Endothelial cell of umbilical vein (primary cell): ENCODE data around the gene CD200R1. TPM values are rescaled to one million over a fixed set of nuclear protein-coding genes. Genes with fewer than 3 reads are reported as not detected.

Source experiments
- BruUV-seq: library from RNA; stranded (reverse); fragments of 400-500 nt; replicated peaks from 2 replicates; lab custom pipeline; 2021; lab: Mats Ljungman, UMichigan
- CTCF ChIA-PET: fragments of 300-600, 350-600 bp; sonication (Branson Sonifier 250); formaldehyde crosslinking; loops from one replicate; lab custom pipeline; 2021; ENCODE audit warnings: antibody characterized with exemption, inconsistent platforms; lab: Charles Lee
- POLR2A ChIA-PET: fragments of 300-600, 350-600 bp; sonication (Branson Sonifier 250); formaldehyde crosslinking; loops from one replicate; lab custom pipeline; 2021; ENCODE audit warnings: antibody characterized with exemption, inconsistent platforms; lab: Charles Lee
- DNase-seq: peaks from one replicate; pipeline ENCODE4 v3.0.0-alpha.2; 2011; ENCODE audit warnings: low read depth, low spot score
- FAIRE-seq: peaks from 2 replicates; lab custom pipeline; 2011; peaks lifted over from hg19 to GRCh38; lab: Jason Lieb, UNC
- H2AFZ ChIP-seq: 2 replicates; pipeline ENCODE4 v1.6.0; 2012; ENCODE audit warnings: low read depth, low read length, control low read depth, inconsistent platforms
- H3K27ac ChIP-seq: 2 replicates; pipeline ENCODE4 v1.5.1; 2011; ENCODE audit warnings: low read depth, mild to moderate bottlenecking, control low read depth, low read length, moderate library complexity; ENCODE audit not compliant: insufficient read depth
- H3K27me3 ChIP-seq, 2 experiments: 2 replicates each; pipeline versions ENCODE4 v1.6.0 to v1.6.1; 2011; ENCODE audit warnings: low read length in 2 of 2, mixed read lengths in 1 of 2; ENCODE audit not compliant: control insufficient read depth in 2 of 2, insufficient read depth in 2 of 2
- H3K36me3 ChIP-seq, 2 experiments: 2 replicates in 1 of 2; 3 replicates in 1 of 2; pipeline ENCODE4 v1.5.1; 2011; ENCODE audit warnings: low read length in 2 of 2, mild to moderate bottlenecking in 1 of 2, moderate library complexity in 1 of 2; ENCODE audit not compliant: control insufficient read depth in 2 of 2, insufficient read depth in 2 of 2; ENCODE audit errors: extremely low read depth in 1 of 2
- H3K4me1 ChIP-seq: 3 replicates; pipeline ENCODE4 v1.5.1; 2011; ENCODE audit warnings: mild to moderate bottlenecking, low read length; ENCODE audit not compliant: control insufficient read depth, insufficient read depth; ENCODE audit errors: extremely low read depth
- H3K4me2 ChIP-seq: 2 replicates; pipeline ENCODE4 v1.6.1; 2011; ENCODE audit warnings: low read length, control low read depth, mixed read lengths; ENCODE audit not compliant: insufficient read depth
- H3K4me3 ChIP-seq, 3 experiments: fragments of 200-600 bp in 1 of 3; sonication (generic), shearing (Covaris generic) in 1 of 3; replicated peaks in 1 of 3; 2 replicates each; pipeline ENCODE4 v1.5.1; 2011 to 2016; ENCODE audit warnings: control low read depth in 3 of 3, low read length in 3 of 3, mild to moderate bottlenecking in 2 of 3, inconsistent platforms in 1 of 3, low read depth in 1 of 3, moderate library complexity in 1 of 3; ENCODE audit not compliant: insufficient read depth in 1 of 3
- H3K79me2 ChIP-seq: 2 replicates; pipeline ENCODE4 v1.6.0; 2012; ENCODE audit warnings: low read length, inconsistent platforms; ENCODE audit not compliant: control insufficient read depth, insufficient read depth
- H3K9ac ChIP-seq: replicated peaks from 2 replicates; pipeline ENCODE3; 2011; ENCODE audit warnings: low read length, control low read depth; ENCODE audit not compliant: insufficient read depth; ENCODE audit errors: extremely low read depth
- H3K9me1 ChIP-seq: replicated peaks from 3 replicates; pipeline ENCODE4 v1.6.0; 2011; ENCODE audit warnings: mild to moderate bottlenecking, low read length; ENCODE audit not compliant: control insufficient read depth, insufficient read depth; ENCODE audit errors: extremely low read depth
- H3K9me3 ChIP-seq: replicated peaks from 2 replicates; pipeline ENCODE4 v1.5.1; 2012; ENCODE audit warnings: low read length, inconsistent platforms; ENCODE audit not compliant: control insufficient read depth, insufficient read depth
- H4K20me1 ChIP-seq: replicated peaks from 2 replicates; pipeline ENCODE3; 2011; ENCODE audit warnings: mild to moderate bottlenecking, low read length; ENCODE audit not compliant: control insufficient read depth, insufficient read depth; ENCODE audit errors: extremely low read depth
- CTCF ChIP-seq, 2 donors: IDR thresholded peaks; 1 replicate in 1 of 2; 2 replicates in 1 of 2; pipeline ENCODE4 v1.5.1; 2011; ENCODE audit warnings: low read length in 2 of 2, mild to moderate bottlenecking in 2 of 2, moderate library complexity in 2 of 2, control low read depth in 1 of 2, inconsistent platforms in 1 of 2, low read depth in 1 of 2; ENCODE audit not compliant: insufficient read depth in 1 of 2; ENCODE audit errors: extremely low read depth in 1 of 2
- EZH2 ChIP-seq: IDR thresholded peaks from 2 replicates; pipeline ENCODE4 v1.6.1; 2012; ENCODE audit warnings: borderline replicate concordance, low read depth, mild to moderate bottlenecking, moderate library complexity, low read length, inconsistent platforms; ENCODE audit not compliant: severe bottlenecking
- FOS ChIP-seq: IDR thresholded peaks from 2 replicates; pipeline ENCODE4 v1.6.1; 2011; ENCODE audit warnings: mild to moderate bottlenecking, low read length, moderate library complexity, borderline replicate concordance; ENCODE audit not compliant: insufficient read depth
- GATA2 ChIP-seq: IDR thresholded peaks from 2 replicates; pipeline ENCODE4 v1.7.0; 2011; ENCODE audit warnings: low read depth, mild to moderate bottlenecking, moderate library complexity, mixed read lengths, low read length; ENCODE audit not compliant: insufficient read length, insufficient read depth
- JUN ChIP-seq: IDR thresholded peaks from 2 replicates; pipeline ENCODE4 v1.6.1; 2011; ENCODE audit warnings: borderline replicate concordance, low read depth; ENCODE audit not compliant: insufficient read length, insufficient read depth
- MYC ChIP-seq: IDR thresholded peaks from one replicate; pipeline ENCODE4 v1.6.1; 2011; ENCODE audit warnings: mild to moderate bottlenecking, low read depth, low read length
- POLR2A ChIP-seq: IDR thresholded peaks from 2 replicates; pipeline ENCODE4 v1.6.1; 2012; ENCODE audit warnings: low read depth, mild to moderate bottlenecking, control low read depth, low read length
- POLR2AphosphoS5 ChIP-seq: IDR thresholded peaks from 2 replicates; pipeline ENCODE4 v1.6.1; 2012; ENCODE audit warnings: low read depth, mild to moderate bottlenecking, control low read depth, low read length, moderate library complexity; ENCODE audit not compliant: insufficient read depth
- dilution Hi-C: fragments of 300-500 bp; cut with MboI; formaldehyde crosslinking; loops from one replicate; pipeline ENCODE4 v1.15.0; 2019; ENCODE audit warnings: low sequenced_read_pairs; ENCODE audit not compliant: extremely low pct_ligation_motif_present
- intact Hi-C: fragments of 100-400 bp; cut with micrococcal nuclease; formaldehyde crosslinking; loops from one replicate; pipeline ENCODE4 v1.10.0; 2022
- polyA plus RNA-seq, 4 experiments: library from polyadenylated mRNA; depleted of rRNA in 3 of 4; stranded (reverse) in 3 of 4; unstranded in 1 of 4; fragments of >200 nt; gene quantifications; 2 replicates each; pipeline versions ENCODE4 v1.2.1 to v1.2.3, GENCODE V29; 2011 to 2012; ENCODE audit warnings: missing spikeins in 1 of 4
- total RNA-seq: library from RNA; stranded (reverse); gene quantifications from 2 replicates; pipeline ENCODE4 v1.2.3, GENCODE V29; 2021
- TF ChIP-seq, protein P1 (sequence below): IDR thresholded peaks from 2 replicates; pipeline ENCODE4 v1.6.1; 2011; ENCODE audit not compliant: insufficient read depth, insufficient read length

Gene CD200R1
- total and polyA plus RNA-seq, 2 donors (not counting 3 experiments of a cell fraction or from before 2014, with no cell fraction given) = not detected

DNA sequence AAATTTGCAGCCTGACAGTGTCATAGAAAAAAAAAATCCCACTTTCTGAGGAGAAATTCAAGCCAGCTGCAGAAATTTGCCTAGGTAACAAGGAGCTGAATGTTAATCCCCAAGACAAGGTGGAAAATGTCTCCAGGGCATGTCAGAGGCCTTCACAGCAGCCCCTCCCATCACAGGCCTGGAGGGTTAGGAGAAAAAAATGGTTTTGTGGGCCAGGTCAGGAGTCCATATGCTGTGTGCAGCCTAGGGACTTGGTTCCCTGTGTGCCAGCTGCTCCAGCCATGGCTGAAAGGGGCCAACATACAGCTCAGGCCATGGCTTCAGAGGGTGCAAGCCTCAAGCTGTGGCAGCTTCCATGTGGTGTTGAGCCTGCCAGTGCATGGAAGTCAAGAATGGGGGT lies 11.2 kb downstream of the CD200R1 start:
- ChIA-PET POLR2A (no interaction called here), CTCF (no interaction called here)
- Histone ChIP-seq H3K27me3 (peaks cover 9 to 10% of the 10 kb centered on the region in 2 experiments), H3K9me3 (no peaks in the 10 kb centered on the region), H3K4me2 (no peak overlapping the region), H3K9ac (no peak overlapping the region), H3K9me1 (no peaks in the 10 kb centered on the region), H3K79me2 (no peaks in the 10 kb centered on the region), H3K4me3 (no peak overlapping the region), H3K36me3 (no peaks in the 10 kb centered on the region), H3K4me1 (no peaks in the 10 kb centered on the region), H3K27ac (no peak overlapping the region), H4K20me1 (no peaks in the 10 kb centered on the region), H2AFZ (no peak overlapping the region)
- no TSS peak for BruUV-seq
- dilution Hi-C loops = no loop called here
- no peak for FAIRE-seq
- TF ChIP-seq CTCF (IDR thresholded peaks at IDR 0.05; ENCODE audit: extremely low read depth in 1 of 2, insufficient read depth in 1 of 2, low read depth in 1 of 2, low read length in 2 of 2) (no peak), FOS (no peak), POLR2AphosphoS5 (no peak), JUN (no peak), POLR2A (no peak), MYC (no peak), GATA2 (no peak), EZH2 (no peak)
- TF ChIP-seq, protein P1, sequence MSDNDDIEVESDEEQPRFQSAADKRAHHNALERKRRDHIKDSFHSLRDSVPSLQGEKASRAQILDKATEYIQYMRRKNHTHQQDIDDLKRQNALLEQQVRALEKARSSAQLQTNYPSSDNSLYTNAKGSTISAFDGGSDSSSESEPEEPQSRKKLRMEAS = no peak
- intact Hi-C loops = no loop called here
- no peak for DNase-seq
